ENCODE results near the gene PCYT2.
A peak's percentile ranks its signal among the peaks of the same experiment; 100 is the strongest.

The PCYT2 gene

GRCh38 chr17:81934850-81935708 is 23.9 kb upstream of the PCYT2 start:
- Histone ChIP-seq H3K27ac (ENCODE audit: extremely low read depth, low read depth, low read length) (no peak overlapping the region), H3K4me1 (ENCODE audit: control insufficient read depth, insufficient read depth, low read length) (no peaks in the 10 kb centered on the region; the same call in 1 of the 2 replicates), H3K9me3 (ENCODE audit: control insufficient read depth, insufficient read depth, low read depth, low read length) (no peaks in the 10 kb centered on the region), H3K4me3 (ENCODE audit: low read depth, low read length) (no peak overlapping the region), H3K36me3 (ENCODE audit: control insufficient read depth in 2 of 2, insufficient read depth in 1 of 2, low read length in 2 of 2) (peaks cover 0 to 13% of the 10 kb centered on the region in 2 experiments; a peak in 1 of 3 replicates)
- ChIA-PET POLR2A (interaction anchor here (1.0 to 1.8 kb wide), 2 partner anchors 7 to 11 kb away, joined by 3 to 5 read pairs; partner anchors contain the start of gene MAFG), CTCF (interaction anchor here (0.6 to 1.4 kb wide), 4 partner anchors 14 to 25 kb away, joined by 3 read pairs; no protein-coding TSS in a partner anchor)
- no peak for TF ChIP-seq ZNF48 (tag by site-specific recombination; IDR thresholded peaks at IDR 0.05)
- peak; percentile 80 for TF ChIP-seq SCRT1 (tag by site-specific recombination; IDR thresholded peaks at IDR 0.05; ENCODE audit: borderline replicate concordance)
- peak; percentile 92 for TF ChIP-seq SCRT2 (tag by site-specific recombination; IDR thresholded peaks at IDR 0.05)
- no peak for TF ChIP-seq PRDM4 (tag by site-specific recombination; IDR thresholded peaks at IDR 0.05)
- TF ChIP-seq KLF17 (tag by site-specific recombination; IDR thresholded peaks at IDR 0.05), result no peak
- TF ChIP-seq ZNF768 (tag by site-specific recombination; IDR thresholded peaks at IDR 0.05), result no peak
- TF ChIP-seq ZNF514 (tag by site-specific recombination; IDR thresholded peaks at IDR 0.05), result no peak
- TF ChIP-seq GLIS1 (tag by site-specific recombination; IDR thresholded peaks at IDR 0.05), result no peak
- 0 out of 2 replicates have a peak, but pooled peaks have one; percentile 31 for TF ChIP-seq PATZ1 (tag by site-specific recombination; IDR thresholded peaks at IDR 0.05)
- peak; percentile 79 for TF ChIP-seq EGR2 (tag by site-specific recombination; IDR thresholded peaks at IDR 0.05; ENCODE audit: low read depth)
- TF ChIP-seq ZFHX2 (tag by site-specific recombination; conservative IDR thresholded peaks at IDR 0.05), result peak; percentile 76

- Histone ChIP-seq H3K36me3 (ENCODE audit: control insufficient read depth in 2 of 2, insufficient read depth in 1 of 2, low read length in 2 of 2) (peaks cover 0 to 13% of the 10 kb centered on the region in 2 experiments; a peak in 1 of 3 replicates), H3K27ac (ENCODE audit: extremely low read depth, low read depth, low read length) (no peak overlapping the region), H3K4me3 (ENCODE audit: low read depth, low read length) (no peak overlapping the region), H3K9me3 (ENCODE audit: control insufficient read depth, insufficient read depth, low read depth, low read length) (no peaks in the 10 kb centered on the region), H3K4me1 (ENCODE audit: control insufficient read depth, insufficient read depth, low read length) (no peaks in the 10 kb centered on the region; the same call in 1 of the 2 replicates)
- ChIA-PET CTCF (interaction anchor here (0.6 to 1.0 kb wide), 3 partner anchors 18 to 85 kb away, joined by 3 read pairs; no protein-coding TSS in a partner anchor), POLR2A (interaction anchor here (0.9 to 1.8 kb wide), 2 partner anchors 10 kb away, joined by 3 to 5 read pairs; no protein-coding TSS in a partner anchor)
- no peak for TF ChIP-seq ZNF266 (tag by site-specific recombination; IDR thresholded peaks at IDR 0.05; ENCODE audit: low read depth)
- TF ChIP-seq ZNF362 (tag by site-specific recombination; IDR thresholded peaks at IDR 0.05), result no peak
- TF ChIP-seq ZBTB8A (tag by site-specific recombination; IDR thresholded peaks at IDR 0.05), result 0 out of 2 replicates have a peak, but pooled peaks have one; percentile 21
- TF ChIP-seq ZIC2 (tag by site-specific recombination; IDR thresholded peaks at IDR 0.05), result 0 out of 2 replicates have a peak, but pooled peaks have one; percentile 19
- TF ChIP-seq GLIS2 (tag by site-specific recombination; IDR thresholded peaks at IDR 0.05), result peak; percentile 38; the same call in 1 of the 2 replicates
- TF ChIP-seq BCL11B (tag by site-specific recombination; IDR thresholded peaks at IDR 0.05; ENCODE audit: low read depth), result no peak
Observed at GRCh38 chr17:81934098-81934757, 23.0 kb upstream of the PCYT2 start.

All from HEK293 (cell line).